Dermis microvascular lymphatic vessel endothelial cell (primary cell): ENCODE measurements around the gene RIC8B. TPM values are rescaled to one million over a fixed set of nuclear protein-coding genes. Genes with fewer than 3 reads are reported as not detected.
"Not testable (repeated sequence)": the region's sequence is repeated elsewhere in the genome, so short reads cannot be mapped to it uniquely, and the experiment has no call there.

Experiments
- DNase-seq, 2 donors: peaks; one replicate each; pipeline versions ENCODE4 v3.0.0 to v3.0.0-alpha.2; 2010; ENCODE audit warnings: low read depth in 2 of 2
- total RNA-seq: library from RNA; depleted of rRNA; stranded (reverse); fragments of >200 nt; gene quantifications from 2 replicates; pipeline ENCODE4 v1.2.1, GENCODE V29; 2014

The RIC8B gene
- total RNA-seq, 1 donor from 2014 or later: 8.2 TPM

DNA sequence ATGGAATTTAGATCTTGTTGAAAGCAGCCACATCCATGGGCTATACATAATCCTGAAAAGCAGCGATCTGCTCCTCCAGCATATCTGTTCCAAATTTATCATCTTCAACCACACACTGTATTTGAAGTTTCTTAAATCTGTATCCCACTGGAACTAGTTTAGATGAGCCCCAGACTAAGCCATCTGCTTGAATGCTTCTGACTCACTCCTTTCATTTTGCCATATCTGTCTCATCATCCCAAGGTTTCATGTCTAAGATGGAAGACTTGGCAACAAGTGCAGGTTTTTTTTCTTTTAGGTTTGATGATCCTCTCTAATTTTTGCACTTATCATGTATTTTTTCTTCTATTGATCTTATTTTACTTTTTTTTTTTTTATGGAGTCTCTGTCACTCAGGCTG is 126.8 kb downstream of the RIC8B start:
- no peak for DNase-seq

DNA sequence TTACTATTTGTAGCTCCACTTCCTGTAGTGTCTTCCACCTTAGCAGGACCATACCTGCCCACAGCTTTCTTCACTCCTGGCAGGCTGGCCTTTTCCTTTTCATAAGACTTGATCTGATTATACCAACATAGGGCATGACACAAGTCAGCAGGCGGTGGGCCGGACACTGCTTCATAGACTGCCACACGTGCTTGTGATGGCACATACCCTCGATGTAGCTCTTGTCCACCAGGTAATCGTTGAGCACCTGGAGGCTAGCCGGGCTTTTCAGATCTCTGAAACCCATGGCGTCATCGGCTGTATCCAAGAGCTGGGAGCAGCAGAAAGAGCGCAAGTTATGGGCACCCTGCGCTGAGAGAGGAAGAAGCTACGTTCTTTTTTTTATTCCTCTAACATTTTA is 127.6 kb downstream of the RIC8B start:
- DNase-seq: no peak

DNA sequence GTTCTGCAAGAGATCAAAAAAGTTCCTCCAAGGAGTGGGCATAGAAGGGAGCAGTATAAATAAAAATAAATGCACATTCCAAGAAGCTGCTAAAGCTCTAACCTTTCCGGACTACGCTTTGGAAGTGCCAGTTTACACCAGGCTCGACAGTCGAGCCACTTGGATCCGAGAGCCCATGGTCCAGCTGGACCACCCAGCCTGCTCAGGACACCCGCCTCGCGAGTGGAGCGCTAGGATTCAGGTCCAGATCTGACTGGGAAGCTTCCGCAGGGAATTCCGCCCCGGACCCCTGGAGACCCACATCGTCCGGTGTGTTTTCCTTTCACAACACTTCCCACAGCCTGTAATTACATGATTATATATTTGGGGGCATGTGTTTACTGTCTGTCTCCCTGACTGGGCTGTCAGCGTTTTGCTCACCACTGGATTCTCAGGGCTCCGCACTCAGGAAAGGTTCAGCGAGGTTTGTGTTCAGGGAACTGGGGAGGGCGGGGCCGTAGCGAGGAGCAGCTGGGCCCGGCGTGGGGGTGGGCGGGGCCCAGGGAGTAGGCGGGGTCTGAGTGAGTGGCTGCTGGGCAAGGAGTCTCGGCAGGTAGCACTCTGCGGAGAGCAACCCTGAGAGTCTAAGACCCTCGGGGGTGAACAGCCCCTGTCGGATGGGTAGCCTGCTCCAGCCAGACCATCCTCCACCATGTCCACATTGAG is 128.9 kb downstream of the RIC8B start:
- peak in 1 of 2 donors; percentile 53 for DNase-seq

DNA sequence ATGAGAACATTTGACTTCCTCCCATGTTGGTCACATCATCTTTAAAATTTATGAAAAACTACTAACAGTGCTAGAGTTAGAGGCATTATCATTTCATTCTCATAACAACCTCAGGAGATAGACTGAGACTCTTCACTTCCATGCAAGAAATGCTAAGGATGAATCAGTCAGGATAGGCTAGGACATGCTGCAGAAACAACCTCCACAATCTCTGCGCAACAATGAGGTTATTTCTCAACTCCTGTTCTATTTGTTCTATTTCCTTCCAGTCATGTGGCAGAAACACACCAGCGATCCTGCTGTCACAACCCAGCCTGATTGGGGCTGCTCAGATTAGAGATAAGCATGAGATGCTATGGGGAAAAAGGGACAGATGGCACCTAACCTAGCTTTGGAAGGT is 132.2 kb downstream of the RIC8B start:
- no peak for DNase-seq

DNA sequence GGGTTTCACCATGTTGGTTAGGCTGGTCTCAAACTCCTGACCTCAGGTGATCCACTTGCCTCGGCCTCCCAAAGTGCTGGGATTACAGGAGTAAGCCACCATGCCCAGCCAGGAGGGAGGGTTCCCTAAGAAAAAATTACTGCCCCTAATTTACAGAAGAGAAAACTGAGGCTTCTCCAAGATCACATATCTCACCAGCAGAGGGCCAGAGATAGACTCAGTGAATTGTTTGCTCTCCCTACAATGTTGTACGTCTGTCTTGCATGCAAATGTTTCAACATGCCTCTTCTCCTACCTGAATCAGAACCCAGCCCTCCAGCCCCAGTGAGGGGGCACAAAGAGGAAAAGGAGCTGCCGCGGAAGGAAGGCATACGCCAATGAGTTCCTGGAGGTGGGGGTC is 132.9 kb downstream of the RIC8B start:
- DNase-seq: no peak

DNA sequence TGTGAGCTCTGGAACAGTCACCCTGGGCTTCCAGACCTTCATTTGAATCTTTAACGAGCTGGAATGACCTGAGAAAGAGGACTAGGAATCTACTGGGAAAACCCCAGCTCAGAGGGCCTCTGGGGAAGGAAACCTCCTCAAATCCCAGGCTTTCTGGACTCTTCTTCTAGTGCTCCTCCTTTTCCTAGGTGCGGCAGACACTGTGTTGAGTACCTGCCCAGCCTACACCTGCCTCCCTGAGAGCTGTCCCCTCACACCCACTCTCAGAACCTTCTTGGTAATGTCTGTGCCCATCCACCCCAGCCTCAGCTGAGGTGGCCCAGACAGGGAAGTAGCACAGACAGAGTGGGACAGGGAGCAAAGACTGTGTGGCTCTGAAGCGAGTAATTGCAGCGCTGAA is 133.4 kb downstream of the RIC8B start:
- no peak for DNase-seq

DNA sequence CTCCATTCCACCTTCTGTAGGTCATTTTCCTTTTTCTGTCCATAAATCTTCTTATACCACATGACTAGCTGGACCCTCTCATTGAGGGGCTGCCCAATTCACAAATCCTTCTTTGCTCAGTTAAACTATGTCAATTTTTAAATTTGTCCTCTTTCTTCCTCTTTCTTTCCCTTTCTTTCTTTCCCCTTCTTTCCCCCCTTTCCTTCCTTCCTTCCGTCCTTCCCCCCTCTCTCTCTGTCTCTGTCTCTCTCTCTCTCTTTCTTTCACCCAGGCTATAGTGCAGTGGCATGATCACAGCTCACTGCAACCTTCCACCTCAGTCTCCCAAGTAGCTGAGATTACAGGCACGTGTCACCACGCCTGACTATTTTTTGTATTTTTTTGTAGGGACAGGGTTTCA is 134.1 kb downstream of the RIC8B start:
- DNase-seq: no peak

DNA sequence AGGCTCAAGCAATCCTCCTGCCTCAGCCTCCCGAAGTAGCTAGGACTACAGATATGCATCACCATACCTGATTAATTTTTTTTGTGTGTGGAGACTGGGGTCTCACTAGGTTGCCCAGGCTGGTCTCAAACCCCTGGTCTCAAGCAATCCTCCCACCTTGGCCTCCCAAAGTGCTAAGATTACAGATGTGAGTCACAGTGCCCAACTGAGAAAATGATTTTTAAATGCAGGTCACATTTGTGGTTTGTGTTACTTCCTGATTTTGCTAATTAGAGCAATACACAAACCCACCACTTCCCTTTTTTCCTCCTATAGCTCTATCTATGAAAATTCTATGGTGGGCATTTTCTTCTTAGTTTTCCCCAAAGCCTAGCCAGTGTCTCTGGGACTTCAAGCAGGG is 135.7 kb downstream of the RIC8B start:
- no peak for DNase-seq

DNA sequence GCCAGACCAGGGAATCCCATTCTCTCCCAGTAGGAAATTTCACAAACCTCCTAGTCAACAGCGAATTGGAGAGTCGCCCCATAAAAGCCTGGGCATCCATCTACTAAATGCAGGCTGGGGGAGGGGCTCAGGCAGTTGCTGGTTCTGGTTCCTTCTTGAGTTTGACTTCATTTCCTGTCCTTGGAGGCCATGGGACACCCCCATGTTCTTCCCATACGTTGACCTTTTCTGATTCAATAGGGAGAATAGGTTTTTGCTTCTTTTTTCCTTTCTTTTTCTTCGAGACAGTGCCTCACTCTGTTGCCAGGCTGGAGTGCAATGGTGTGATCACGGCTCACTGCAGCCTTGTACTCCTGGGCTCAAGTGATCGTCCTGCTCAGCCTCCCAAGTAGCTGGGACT is 137.1 kb downstream of the RIC8B start:
- DNase-seq: no peak

DNA sequence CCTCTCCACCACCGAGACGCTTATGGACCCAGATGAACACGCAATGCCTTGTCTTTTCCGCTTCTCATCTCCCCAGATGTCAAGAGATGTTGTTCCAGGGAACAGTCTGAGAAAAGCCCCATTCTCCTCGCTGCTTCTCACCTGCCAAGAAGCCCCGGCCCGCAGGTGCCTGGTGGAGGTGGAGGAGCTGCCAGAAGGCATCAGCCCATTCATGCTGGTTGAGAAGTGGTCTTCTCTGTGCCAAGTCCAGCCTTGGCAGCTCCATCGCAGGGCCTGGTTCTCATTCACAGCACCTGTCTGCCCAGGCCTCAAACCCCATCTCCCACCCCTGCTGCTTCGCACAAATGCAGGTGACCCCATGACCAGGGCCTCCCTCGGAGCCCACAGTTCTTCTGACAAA is 139.0 kb downstream of the RIC8B start:
- DNase-seq: no peak

DNA sequence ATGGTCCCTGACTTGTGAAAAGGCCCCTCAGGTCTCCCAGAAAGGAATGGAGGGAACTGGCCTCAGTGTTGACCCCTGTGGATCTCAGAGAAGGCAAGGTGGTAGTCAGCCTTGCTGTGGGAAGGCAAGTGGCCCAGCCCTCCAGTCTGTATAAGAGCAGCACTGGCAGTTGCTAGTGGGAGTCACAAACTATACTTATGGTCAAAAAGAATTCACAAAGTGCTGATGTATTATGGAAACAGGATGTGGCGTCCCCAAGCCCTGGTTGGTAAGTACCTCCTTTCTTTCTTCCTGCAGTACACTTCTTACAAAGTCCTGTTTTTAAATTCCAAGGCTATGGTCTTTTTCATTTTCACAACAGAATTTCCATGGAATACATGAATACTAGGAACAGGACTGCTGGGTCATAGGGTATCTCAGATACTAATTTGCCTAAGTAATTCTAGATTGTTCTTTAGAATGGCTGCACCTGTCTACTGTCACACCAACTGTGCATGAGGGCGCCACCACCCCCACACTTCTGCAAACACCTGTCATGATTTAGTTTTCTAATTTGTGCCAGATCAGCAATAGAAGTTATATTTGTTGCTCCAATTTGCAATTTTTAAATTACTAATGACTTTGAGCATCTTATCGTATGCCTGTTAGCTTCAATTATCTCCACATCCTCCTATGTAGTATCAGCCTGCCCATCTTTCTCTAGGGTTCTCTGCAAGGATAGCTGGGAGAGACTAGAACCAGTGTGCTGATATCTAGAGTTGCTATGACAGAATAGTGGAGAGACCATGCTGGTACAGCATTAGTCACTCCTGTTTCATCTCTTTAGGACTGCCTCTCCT is 140.5 kb downstream of the RIC8B start:
- no peak for DNase-seq

DNA sequence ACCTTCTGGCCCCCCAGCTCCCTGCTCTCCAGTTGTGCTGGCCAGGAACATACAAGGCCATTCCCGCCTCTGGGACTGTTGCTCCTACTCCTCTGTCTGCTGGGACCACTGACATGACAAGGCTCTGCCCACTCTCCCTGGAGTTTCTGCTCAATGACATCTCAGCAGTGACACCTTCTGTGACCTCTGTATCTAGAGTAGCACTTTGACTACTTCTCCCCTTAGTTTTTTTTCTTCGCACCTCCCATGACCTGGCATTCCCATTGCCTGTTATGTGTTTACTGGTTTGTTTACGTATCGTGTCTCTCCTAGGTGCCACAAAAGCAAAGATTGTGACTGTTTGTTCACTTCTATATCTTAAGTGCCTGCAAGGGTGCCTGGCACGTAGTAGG is 141.1 kb downstream of the RIC8B start:
- DNase-seq: no peak

DNA sequence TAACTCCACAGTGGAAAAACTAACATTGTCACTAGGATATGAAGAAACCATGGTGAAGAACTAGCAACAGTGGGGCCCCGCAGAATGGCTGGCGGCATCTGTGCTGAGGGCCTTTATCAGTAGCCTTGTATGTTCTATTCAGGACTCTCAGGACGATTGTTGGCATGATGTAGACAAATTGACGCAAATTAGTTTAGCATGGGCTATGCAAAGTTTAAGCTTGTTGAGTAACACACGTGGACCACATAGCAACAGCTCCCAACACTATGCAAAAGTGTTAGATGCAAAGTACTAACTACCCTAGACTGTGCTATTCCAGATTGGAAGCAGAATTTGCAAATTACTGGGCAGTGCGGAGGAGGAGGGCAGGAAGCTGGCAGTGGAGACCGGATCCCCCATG is 143.0 kb downstream of the RIC8B start:
- peak; percentile 21 to 35 for DNase-seq

DNA sequence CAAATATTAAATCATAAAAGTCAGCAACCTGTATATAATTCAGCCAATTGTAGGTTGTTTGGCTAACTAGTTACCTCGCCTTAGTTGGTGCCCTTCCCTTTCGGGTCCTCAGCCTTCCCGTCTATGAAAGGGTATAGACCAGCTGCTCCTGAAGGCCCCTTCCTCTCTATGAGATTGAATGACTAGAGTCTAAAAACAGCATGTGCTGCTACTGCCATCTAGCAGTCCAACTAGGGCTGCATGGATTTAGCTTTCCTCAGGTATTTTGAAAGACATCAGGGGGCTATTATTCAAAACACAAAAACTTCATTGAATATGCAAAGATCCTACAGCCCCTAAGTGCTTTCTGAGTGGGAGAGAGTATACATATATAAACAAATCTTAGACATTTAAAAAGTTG is 144.3 kb downstream of the RIC8B start:
- peak; percentile 41 to 51 for DNase-seq

DNA sequence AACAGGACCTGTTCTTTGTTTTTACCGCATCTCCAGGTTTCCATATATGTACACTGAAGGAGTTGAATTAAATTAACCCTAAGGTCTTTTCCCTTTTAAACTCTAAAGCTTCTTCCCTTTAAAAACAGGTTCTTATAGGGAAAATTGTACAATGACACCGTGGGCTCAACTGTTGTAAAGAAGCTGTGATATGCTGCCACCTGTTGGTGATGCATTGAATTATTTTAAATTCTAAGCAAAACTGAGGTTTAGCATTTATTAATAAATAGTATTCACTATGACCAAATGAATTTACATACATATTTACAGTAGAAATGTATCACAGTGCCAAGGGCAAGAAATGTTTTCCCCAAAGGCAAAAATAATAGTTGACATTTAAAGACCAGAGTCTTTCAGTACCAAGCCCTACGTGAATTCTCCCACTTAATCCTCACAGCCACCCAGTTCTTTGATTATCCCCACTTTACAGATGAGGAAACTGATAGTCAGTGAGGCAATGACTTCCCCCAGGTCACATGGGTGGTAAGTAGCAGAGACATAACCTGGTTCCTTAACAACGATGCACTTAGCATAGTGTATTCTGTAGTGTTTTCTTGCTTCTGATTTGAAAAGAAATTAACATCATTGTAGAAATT is 145.5 kb downstream of the RIC8B start:
- peak; percentile 51 to 63 for DNase-seq

DNA sequence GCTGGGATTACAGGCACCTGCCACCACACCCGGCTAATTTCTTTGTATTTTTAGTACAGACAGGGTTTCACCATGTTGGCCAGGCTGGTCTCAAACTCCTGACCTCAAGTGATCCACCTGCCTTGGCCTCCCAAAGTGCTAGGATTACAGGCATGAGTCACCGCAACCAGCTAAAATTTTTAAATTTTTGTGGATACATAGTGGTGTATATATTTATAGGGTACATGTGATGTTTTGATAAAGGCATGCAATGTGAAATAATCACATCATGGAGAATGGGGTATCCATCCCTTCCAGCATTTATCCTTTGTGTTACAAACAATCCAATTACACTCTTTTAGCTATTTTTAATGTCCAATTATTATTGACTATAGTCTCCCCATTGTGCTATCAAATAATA is 147.5 kb downstream of the RIC8B start:
- not testable (repeated sequence) for DNase-seq

DNA sequence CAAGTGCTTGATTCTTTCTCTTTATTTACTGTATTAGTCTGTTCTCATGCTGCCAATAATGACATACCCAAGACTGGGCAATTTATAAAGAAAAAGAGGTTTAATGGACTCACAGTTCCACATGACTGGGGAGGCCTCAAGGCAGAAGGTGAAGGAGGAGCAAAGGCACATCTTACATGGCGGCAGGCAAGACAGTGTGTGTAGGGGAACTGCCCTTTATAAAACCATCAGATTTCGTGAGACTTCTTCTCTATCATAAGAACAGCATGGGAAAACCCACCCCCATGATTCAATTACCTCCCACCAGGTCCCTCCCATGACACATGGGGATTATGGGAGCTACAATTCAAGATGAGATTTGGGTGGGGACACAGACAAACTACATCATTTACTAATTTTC is 149.1 kb downstream of the RIC8B start:
- not testable (repeated sequence) for DNase-seq

DNA sequence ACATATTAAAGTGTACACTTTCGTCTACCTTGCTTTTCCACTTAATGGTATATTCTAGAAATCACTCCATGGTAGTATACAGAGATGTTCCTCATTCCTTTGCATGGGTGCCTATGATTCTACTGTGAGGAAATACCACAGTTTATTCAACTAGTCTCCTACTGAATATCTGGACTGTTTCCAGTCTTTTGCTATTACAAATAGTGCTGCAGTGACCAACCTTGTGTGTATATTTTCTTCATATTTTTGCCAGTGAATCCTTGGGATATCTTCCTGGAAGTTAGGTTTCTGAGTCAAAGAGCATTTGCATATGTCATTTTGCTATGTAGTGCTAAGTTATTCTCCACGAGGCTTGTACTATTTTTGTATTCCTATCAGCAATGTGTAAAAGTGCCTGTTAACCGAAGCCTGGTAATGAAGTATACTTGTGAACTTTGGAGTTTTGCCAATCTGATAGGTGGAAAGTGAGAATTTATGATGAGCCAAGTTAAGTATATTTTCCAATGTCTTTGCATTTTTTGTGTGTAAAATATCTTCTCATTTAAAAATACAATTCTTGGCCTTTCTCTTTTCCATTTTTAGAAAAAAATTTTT is 149.9 kb downstream of the RIC8B start:
- DNase-seq: no peak

DNA sequence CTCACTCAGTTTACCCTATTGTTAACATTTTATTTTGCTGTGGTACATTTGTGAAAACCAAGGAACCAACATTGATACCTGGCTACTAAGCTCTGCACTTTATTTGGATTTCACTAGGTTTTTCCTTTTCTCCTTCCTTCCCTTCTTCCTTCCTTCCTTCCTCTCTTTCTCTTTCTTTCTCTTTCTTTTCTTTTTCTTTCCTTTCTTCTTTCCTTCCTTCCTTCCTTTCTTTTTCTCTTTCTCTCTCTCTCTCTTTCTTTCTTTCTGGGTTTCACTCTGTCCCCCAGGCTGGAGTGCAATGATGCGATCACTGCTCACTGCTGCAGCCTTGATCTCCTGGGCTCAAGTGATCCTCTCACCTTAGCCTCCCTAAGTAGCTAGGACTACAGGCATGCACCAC is 152.2 kb downstream of the RIC8B start:
- DNase-seq: no peak

DNA sequence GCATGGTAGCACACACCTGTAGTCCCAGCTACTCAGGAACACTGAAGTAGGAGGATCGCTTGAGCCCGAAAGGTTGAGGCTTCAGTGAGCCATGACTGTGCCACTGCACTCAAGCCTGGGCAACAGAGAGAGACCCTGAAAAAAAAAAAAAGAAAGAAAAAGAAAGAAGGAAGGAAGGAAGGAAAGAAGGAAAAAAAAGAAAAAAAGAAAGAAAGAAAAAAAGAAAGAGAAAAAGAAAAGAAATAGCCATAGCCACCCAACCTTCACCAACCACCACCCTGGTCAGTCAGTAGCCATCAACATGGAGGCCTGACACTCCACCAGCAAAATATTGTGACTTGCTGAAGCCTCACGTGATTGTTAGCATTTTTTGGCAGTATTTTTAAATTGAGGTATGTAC is 159.8 kb downstream of the RIC8B start:
- DNase-seq: no peak
